SK-MEL-5 (cell line): ENCODE results near the gene EPB41L2. TPM values are rescaled to one million over a fixed set of nuclear protein-coding genes. Genes with fewer than 3 reads are reported as not detected.

ENCODE experiments used
- DNase-seq: peaks from one replicate; pipeline ENCODE4 v3.0.0-alpha.2; 2016; ENCODE audit warnings: low read depth, low spot score
- in situ Hi-C: cut with HindIII; loops from 2 replicates; pipeline ENCODE4 v1.10.0; 2016; ENCODE audit warnings: low sequenced_read_pairs, high pct_unique_total_duplicates, low pct_unique_long_range_greater_than_20kb
- total RNA-seq: library from RNA; depleted of rRNA; stranded (reverse); fragments of >200 nt; shearing (Covaris generic); gene quantifications from 2 replicates; pipeline ENCODE4 v1.2.3, GENCODE V29; 2014

The EPB41L2 gene
- total RNA-seq, 1 experiment from 2014 or later, result 12.2 TPM

DNA sequence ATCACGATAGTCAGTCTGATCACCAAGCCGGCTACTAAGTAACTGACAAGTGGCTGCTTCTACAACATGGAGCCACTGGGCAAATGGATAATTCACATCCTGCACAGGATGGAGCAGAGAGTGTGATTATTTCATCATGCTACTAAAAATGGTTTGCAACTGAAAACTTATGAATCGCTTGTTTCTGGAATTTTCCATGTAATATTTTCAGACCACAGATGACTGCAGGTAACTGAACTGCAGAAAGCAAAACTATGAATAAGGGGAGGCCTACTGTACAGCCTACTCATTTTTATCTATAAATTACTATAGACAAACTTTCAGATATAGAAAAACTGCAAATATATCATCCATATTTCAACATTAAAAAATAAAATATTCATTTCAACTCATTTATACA lies 91.5 kb downstream of the EPB41L2 start:
- no peak for DNase-seq
- in situ Hi-C loops, result no loop called here

DNA sequence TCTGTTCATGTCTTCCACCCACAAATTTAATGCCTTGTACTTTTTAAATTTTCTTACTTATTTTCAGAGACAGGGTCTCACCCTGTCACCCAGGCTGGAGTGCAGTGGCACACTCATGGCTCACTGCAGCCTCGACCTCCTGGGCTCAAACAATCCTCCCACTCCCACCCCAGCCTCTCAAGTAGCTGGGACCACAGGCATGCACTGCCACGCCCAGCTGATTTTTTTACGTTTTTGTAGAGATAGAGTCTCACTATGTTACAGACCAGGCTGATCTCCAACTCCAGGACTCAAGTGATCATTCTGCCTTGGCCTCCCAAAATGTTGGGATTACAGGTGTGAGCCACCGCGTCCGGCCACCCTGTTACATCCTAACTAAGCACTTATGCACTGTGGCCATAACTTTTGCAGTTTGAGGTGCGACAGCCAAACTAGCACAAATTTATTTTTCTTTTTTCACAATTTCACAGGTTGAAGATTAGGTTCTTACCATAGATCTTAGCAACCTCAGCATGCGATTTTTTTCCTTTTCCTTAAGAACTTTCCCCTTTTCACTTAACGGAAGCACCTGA lies 92.1 kb downstream of the EPB41L2 start:
- in situ Hi-C loops, result no loop called here
- DNase-seq, result no peak

DNA sequence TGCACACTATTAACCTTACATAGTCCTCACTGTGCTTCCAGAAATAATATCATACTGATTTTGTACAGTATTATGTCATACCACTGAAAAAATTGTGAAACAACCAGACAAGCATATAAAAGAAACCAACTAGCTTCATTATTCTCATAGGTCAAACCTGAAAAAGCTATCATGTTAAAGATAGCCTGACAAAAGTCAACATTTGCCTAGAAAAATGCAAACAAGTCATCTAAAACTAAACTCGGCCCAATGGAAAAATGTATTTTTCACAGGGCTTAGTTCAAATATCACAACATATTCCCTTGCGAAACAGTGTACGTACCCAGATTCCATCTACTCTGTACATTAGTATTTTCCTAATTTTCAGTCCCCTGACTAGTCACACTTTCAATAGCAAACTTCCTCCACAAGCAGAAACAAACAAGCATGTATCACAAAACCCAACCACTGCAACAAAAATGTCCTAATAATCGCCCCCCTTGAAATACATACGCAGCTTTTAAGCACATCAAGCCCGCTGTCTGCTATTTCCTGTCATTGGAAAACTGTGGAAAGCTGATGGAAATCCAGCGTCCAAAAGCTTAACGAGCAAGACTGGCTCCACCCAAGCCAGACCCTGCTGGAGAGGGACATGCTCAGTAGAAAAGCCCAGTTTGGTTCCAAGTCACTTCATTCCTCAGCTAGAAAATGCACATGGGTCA lies 93.1 kb downstream of the EPB41L2 start:
- no peak for DNase-seq
- in situ Hi-C loops, result no loop called here

DNA sequence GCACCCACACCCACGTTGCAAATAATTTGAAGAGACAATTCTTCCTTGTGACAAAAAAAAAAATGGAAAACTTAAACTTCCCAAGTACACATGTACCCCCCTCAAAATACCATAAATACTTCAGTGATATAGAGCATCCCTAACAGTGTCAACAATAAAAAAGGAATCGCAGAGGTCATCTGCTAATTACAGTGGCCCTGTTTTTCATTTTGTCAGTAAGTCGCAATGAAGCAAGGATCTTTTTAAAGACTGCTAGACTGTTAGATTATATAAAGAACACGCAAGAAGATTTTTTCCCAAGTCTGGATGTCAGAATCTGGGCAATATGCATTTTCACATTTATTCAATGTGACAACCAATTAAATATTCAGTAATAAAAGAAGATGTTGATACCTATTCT lies 93.9 kb downstream of the EPB41L2 start:
- in situ Hi-C loops, result no loop called here
- DNase-seq, result no peak

DNA sequence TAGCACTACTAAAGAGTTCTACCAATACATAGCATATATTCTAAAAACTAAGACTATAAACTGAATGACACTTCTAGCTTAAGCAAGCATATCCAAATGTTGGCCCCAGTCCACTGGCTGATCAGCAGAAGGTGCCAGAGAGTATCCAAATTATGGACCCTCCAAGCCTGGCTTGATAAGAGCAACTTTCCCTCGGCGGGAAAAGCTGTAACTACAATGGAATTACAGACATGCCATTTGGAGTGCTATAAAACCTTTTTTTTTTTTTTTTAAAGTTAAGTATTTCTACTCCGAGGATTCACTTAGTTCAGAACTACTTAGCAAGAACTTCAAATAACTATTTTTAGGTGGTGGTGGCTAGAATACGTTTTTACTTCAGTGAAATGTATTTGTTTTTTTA lies 94.6 kb downstream of the EPB41L2 start:
- in situ Hi-C loops, result no loop called here
- no peak for DNase-seq

DNA sequence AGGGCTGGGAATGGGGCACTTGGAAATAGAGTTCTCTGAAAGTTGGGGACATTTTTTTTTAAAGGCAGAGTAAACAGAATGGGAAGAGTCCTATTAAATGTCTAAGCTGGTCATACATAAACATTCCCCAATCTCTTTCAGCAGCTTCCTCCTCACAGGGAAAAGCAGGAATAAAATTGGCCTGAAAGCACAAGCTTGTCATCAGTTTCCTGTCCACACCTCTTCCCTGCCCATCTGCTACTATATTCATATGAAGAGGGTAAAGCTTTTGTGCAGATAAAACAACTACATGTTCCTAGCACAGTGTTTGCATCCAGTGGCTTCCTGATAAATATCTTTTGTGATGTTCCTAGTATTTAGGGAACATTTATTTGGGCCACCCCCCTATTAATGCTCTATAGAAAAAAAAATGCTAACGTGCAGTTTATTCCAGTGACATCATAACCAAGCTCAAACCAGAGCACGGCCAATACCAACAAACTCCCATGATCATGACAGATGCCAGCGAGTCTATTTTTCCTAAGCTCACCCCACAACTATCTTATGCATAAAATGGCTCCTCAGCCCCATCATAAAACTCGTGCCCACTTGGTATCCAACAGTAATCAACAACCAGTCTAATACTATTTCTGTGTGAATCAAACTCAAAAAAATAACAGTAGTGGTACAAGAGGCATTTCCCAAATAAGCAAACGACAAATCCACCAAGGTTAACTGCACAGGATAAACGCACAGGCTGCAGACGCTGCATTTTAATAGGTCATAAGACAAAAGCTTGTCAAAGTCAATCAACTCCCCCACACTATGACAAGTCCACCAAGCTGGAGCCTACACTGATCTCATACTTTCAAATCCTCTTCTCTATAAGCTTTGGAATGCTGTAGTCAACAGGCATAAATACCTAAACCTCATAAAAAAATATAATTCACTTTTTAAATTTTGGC lies 95.3 kb downstream of the EPB41L2 start:
- no peak for DNase-seq
- in situ Hi-C loops, result no loop called here

DNA sequence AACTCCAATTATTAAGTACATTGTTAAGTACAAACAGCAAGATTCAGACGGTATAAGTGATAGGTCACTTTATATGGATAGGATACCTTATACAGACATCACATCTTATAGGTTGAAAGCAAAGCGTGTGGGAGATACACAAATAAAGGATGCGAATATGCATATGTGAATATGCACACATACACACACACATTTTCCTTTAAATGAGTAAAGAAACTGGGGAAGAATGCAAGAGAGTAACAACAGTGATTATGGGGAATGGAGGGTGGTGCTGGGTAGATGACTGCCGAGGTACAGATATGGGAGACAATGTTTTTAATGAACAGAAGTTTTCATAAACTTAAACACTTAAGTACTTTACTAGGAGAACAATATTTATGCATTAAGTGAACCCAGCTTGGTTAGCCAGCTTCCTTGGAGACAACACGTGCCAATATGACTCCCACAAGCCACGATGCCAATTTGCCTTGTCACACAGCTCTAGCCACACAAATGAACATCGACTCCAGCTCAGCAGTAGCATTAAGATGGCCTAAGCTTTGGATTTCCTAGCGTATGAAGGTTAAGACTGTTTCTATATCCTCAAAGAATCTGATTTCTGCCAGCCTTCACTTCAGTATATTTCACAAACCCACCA lies 96.6 kb downstream of the EPB41L2 start:
- no peak for DNase-seq
- in situ Hi-C loops, result no loop called here

DNA sequence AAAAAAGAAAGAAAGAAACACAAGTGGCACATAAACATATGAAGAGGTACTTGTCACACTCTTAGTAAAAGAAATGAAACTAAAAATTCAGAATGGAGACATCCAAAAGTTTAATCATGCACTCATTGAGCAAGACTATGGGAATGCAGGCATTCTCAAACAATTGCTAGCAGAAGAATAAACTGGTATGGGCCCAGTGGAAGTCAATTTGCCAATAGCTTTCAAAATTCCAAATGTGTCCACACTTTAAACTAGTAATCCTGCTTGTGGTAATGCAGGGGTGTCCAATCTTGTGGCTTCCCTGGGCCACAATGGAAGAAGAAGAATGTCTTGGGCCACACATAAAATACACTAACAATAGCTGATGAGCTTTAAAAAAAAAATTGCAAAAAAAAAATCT lies 97.4 kb downstream of the EPB41L2 start:
- in situ Hi-C loops, result no loop called here
- DNase-seq, result no peak

DNA sequence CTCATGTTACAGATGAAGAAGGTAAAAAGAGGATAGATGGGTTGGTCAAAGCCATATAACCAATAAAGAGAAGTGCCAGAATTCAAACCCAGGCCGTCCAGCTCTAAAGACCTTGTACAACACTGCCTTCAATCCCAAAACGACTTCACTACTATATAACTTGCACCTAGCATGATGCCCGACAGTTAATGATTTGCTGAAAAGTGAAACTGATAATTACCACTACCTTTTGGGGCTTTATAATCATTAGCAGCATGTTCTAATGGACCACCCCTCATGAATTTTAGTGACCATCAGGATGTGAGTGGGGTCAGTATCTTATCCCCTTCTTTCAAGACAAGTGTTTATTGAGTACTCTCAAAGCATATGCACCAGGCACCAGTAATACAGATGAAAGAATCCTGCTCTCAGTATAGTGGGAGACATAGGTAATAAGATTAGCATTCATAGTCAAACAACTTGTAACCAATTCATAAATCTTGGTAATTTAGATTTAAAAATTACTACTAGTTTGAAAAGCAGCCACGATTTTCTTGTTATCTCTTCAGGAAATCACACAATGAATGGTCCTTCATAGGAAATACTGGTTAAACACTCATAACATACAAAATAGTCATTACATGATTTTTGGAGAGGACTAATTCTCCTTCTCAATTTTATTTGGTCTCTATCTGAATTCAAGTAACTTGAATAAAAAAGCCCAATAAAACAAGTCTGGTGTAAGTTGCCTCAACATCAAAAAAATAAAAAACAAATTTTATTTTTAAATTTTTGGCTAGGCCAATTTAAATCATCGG lies 98.0 kb downstream of the EPB41L2 start:
- in situ Hi-C loops, result no loop called here
- DNase-seq, result no peak

DNA sequence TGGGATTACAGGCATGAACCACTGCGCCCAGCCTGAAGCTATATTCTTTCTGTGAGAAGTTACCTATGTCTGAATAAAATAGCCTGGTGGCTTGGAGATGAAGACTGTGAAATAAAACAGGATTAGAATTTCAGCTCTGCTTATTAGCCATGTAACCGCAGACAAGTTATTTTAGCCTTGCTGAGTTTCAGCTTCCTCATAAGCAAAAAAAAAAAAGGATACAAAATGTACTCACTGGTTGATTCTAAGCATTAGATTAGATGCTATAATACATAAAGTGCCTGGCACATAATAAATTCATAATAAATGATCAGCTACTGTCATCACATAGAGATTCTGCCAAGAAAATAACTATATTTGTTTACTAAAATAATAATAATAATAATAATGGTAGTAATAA lies 98.8 kb downstream of the EPB41L2 start:
- DNase-seq, result no peak

DNA sequence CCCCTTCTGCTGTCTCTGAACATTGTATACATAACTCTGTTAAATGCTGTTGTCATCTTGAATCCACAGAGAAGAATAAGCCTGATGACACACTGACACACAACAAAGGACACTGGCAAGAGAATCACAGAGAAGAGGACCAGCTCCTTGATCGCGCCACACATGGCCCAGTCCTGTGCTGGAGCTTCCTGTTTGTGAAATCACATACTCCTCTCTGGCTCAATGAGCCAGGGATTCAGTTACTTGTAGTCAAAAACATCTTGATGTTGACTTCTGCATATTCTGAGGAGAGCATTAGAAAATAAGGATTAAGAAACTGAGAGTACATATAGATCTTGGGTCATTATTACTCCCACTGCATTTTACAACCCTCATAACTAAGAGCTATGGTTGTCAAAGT lies 100.1 kb downstream of the EPB41L2 start:
- no peak for DNase-seq
- in situ Hi-C loops, result no loop called here

More for the DNA sequence above, 98.8 kb downstream of the EPB41L2 start:
- in situ Hi-C loops, result no loop called here

DNA sequence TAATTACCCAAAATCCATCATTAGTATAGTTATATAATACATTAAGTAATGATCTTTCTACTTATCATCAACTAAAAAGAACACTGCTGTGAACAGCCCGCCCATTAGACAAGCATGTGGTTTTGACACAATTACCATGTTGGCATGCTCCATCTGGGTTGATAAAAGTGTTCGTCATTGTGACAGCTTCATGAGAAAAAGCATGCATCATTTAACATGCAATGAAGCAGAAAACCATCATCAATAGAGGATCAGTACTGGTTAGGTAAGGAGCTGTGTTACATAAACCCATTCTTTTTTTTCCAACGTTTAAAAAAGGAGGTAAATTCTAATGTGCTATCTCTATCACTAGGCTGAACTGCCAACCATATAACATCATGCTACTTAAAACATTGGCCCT lies 101.9 kb downstream of the EPB41L2 start:
- in situ Hi-C loops, result no loop called here
- no peak for DNase-seq

DNA sequence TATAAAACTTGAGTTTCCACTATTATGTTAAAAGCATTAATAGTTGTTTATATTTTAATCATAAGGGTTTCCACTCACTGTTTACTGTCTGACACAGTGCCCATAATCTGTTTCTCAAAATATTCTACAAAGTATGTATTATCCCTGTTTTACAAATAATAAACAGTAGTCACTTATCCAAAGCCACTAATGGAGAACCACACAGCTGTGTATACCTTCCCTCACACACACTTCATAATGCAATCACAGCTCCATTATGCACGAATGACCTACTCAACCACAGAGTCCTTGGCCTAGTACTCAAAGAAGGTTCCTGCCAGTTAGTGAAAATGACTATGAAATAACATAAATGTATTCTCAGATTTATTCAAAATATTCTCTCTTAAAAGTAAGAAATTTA lies 103.1 kb downstream of the EPB41L2 start:
- in situ Hi-C loops, result no loop called here
- no peak for DNase-seq

DNA sequence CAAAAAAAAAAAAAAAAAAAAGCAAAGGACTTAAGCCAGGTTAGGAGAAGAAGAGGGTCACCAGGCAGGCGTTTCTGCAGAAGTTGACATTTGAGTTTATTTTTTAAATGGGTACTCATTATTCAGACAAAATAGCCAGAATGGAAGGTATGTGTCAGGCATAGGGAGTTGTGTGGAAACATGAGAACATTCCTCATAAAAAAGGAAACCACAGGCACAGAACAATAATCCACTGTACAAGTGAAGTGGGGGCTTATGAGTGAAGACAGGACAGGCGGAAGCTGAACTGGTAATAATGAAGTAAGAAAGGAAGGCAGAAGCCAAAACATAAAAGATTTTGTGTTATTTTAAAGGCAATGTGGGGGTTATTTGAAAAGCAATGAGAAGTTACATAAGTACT lies 104.6 kb downstream of the EPB41L2 start:
- in situ Hi-C loops, result no loop called here
- DNase-seq, result peak; percentile 20

DNA sequence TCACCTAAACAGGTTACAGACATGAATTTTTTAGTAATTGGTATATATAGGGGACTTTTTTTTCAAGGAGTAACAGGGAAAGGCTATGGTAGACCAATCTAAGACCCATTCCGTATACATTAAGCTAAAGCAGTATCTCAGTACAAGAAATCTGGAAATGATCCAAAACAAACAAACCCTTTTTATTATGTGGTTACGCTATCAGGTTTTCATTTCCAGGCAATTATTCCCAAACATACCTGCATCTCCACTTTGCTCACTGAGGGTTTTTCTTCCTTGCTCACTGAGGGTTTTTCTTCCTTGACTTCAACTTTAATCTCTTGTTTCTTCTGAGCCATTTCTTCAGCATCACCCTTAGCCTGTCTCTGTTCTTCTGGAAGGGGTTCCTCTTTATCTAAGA lies 107.3 kb downstream of the EPB41L2 start:
- DNase-seq, result no peak
- in situ Hi-C loops, result no loop called here

DNA sequence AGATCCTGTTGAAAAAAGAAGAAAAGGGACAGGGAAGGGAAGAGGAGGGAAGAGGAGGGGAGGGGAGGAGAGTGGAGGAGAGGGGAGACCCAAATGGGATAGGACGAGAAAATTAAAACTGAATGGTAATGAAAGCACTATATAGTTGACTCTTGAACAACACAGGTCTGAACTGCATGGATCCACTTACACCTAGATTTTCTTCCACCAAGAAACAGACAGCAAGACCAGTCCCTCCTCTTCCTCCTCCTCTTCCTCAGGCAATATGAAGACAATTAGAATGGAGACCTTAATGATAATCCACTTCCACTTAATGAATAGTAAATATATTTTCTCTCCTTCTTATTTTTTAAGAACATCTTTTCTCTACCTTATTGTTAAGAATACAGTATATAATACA lies 113.5 kb downstream of the EPB41L2 start:
- DNase-seq, result no peak
- in situ Hi-C loops, result no loop called here

DNA sequence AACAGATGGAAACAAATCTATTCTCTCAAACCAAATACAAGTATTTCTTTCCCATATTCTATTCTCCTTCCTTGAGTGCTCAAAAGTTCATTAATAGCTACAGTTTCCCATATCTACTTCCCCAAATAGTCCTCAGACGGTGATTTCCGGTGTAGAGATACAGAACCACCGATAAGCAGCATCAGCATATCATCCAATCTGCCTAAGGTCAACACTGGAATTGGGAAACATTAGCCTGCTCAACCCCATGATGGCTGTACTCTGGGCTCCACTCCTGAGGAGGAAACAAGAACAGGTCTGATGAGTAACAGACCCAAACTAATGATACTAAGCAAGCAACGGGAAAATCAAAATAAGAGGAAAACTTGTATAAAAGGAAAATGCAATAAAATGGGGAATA lies 115.6 kb downstream of the EPB41L2 start:
- in situ Hi-C loops, result no loop called here
- no peak for DNase-seq
